OCI-LY7 (cell line): ENCODE data around the gene BCKDHB. TPM values are rescaled to one million over a fixed set of nuclear protein-coding genes. Genes with fewer than 3 reads are reported as not detected.

ENCODE experiments used
- BruUV-seq: library from RNA; stranded (reverse); fragments of 400-500 nt; replicated peaks from 2 replicates; lab custom pipeline; 2021; lab: Mats Ljungman, UMichigan
- CTCF ChIA-PET: fragments of 300-600 bp; sonication (Branson Sonifier 250); formaldehyde crosslinking; loops from one replicate; lab custom pipeline; 2022; ENCODE audit warnings: antibody characterized with exemption; ENCODE audit not compliant: unreplicated experiment; lab: Charles Lee
- POLR2A ChIA-PET: fragments of 300-600 bp; sonication (Branson Sonifier 250); formaldehyde crosslinking; loops from one replicate; lab custom pipeline; 2022; ENCODE audit warnings: antibody characterized with exemption; lab: Charles Lee
- DNase-seq: peaks from one replicate; pipeline ENCODE4 v3.0.0-alpha.2; 2015; ENCODE audit warnings: low spot score
- H2AFZ ChIP-seq: fragments of 200-600 bp; sonication (generic), shearing (Covaris generic); 2 replicates; pipeline ENCODE4 v1.6.1; 2014; ENCODE audit warnings: mild to moderate bottlenecking, antibody characterized with exemption, low read length, moderate library complexity
- H3K27ac ChIP-seq: fragments of 200-600 bp; sonication (generic); 2 replicates; pipeline ENCODE4 v1.5.1; 2014; ENCODE audit warnings: mixed run types, low read depth, mild to moderate bottlenecking, moderate library complexity, low read length, inconsistent platforms; ENCODE audit not compliant: poor library complexity, severe bottlenecking
- H3K36me3 ChIP-seq: fragments of 200-600 bp; sonication (generic); 2 replicates; pipeline ENCODE4 v1.6.1; 2014; ENCODE audit warnings: mild to moderate bottlenecking, antibody characterized with exemption, low read length, moderate library complexity, mixed read lengths; ENCODE audit not compliant: insufficient read depth
- H3K4me1 ChIP-seq: fragments of 200-600 bp; sonication (generic); 2 replicates; pipeline ENCODE4 v1.5.1; 2014; ENCODE audit warnings: mild to moderate bottlenecking, low read length; ENCODE audit not compliant: insufficient read depth, poor library complexity, severe bottlenecking
- H3K4me2 ChIP-seq: fragments of 200-600 bp; sonication (generic); 2 replicates; pipeline ENCODE4 v1.6.1; 2014; ENCODE audit warnings: mild to moderate bottlenecking, low read length
- H3K4me3 ChIP-seq: fragments of 200-600 bp; sonication (generic); 2 replicates; pipeline ENCODE4 v1.5.1; 2014; ENCODE audit warnings: mild to moderate bottlenecking, low read depth, low read length; ENCODE audit not compliant: poor library complexity, severe bottlenecking
- H3K79me2 ChIP-seq: fragments of 200-600 bp; sonication (generic); 2 replicates; pipeline ENCODE4 v1.6.1; 2016; ENCODE audit warnings: low read depth, mild to moderate bottlenecking, low read length, moderate library complexity, mixed read lengths; ENCODE audit not compliant: insufficient read depth
- H3K9me2 ChIP-seq: fragments of 200-600 bp; sonication (generic); 2 replicates; pipeline ENCODE4 v1.6.1; 2016; ENCODE audit warnings: mild to moderate bottlenecking, low read length, mixed read lengths; ENCODE audit not compliant: insufficient read depth
- H3K9me3 ChIP-seq: fragments of 200-600 bp; sonication (generic); 2 replicates; pipeline ENCODE4 v1.6.1; 2014; ENCODE audit warnings: mild to moderate bottlenecking, mixed run types, low read length, mixed read lengths
- H4K20me1 ChIP-seq: fragments of 200-600 bp; sonication (generic); 2 replicates; pipeline ENCODE4 v1.6.1; 2014; ENCODE audit warnings: mild to moderate bottlenecking, antibody characterized with exemption, low read length, moderate library complexity, mixed read lengths; ENCODE audit not compliant: insufficient read depth
- CTCF ChIP-seq: fragments of 200-600 bp; sonication (generic); conservative IDR thresholded peaks from 2 replicates; pipeline ENCODE4 v1.5.1; 2014; ENCODE audit warnings: mild to moderate bottlenecking, antibody characterized with exemption, low read length, moderate library complexity, mixed read lengths
- EZH2phosphoT487 ChIP-seq: fragments of 200-600 bp; sonication (generic); IDR thresholded peaks from 2 replicates; pipeline ENCODE4 v1.6.1; 2018; ENCODE audit warnings: low read depth, borderline replicate concordance, mild to moderate bottlenecking, mixed run types, antibody characterized with exemption, low read length, moderate library complexity, mixed read lengths
- intact Hi-C: fragments of 100-400 bp; cut with micrococcal nuclease; formaldehyde crosslinking; loops from one replicate; pipeline ENCODE4 v1.10.0; 2022; ENCODE audit not compliant: unreplicated experiment
- total RNA-seq, 2 experiments: library from RNA; depleted of rRNA in 1 of 2; stranded (reverse); fragments of >200 nt in 1 of 2; shearing (Covaris generic) in 1 of 2; gene quantifications; 2 replicates each; pipeline ENCODE4 v1.2.3, GENCODE V29; 2014 to 2022

BCKDHB gene
- total RNA-seq, 2 experiments from 2014 or later: 25.7 to 30.3 TPM

- no peak overlapping the region for H3K4me2 ChIP-seq
- no peaks in the 10 kb centered on the region; the same call in 1 of the 2 replicates for H4K20me1 ChIP-seq
- no peak overlapping the region for H3K27ac ChIP-seq
- H3K9me3 ChIP-seq: no peaks in the 10 kb centered on the region
- intact Hi-C loops: no loop called here
- no peak overlapping the region for H3K4me3 ChIP-seq
- no peaks in the 10 kb centered on the region for H3K9me2 ChIP-seq
- no peaks in the 10 kb centered on the region for H3K36me3 ChIP-seq
- H2AFZ ChIP-seq: no peak overlapping the region
- ChIA-PET POLR2A (interaction anchor here (0.6 to 0.7 kb wide), 3 partner anchors 26 to 1504 kb away, joined by 3 read pairs; no protein-coding TSS in a partner anchor), CTCF (no interaction called here)
- no peak for TF ChIP-seq EZH2phosphoT487
- no peak for TF ChIP-seq CTCF
- DNase-seq: no peak
- BruUV-seq: no TSS peak
- no peaks in the 10 kb centered on the region for H3K79me2 ChIP-seq
- no peaks in the 10 kb centered on the region for H3K4me1 ChIP-seq
These were observed 230.4 kb downstream of the BCKDHB start for GRCh38 chr6:80336911-80337310.

GRCh38 chr6:80338201-80338836, 231.8 kb downstream of the BCKDHB start:
- no peak overlapping the region for H3K27ac ChIP-seq
- no peak overlapping the region for H3K4me2 ChIP-seq
- intact Hi-C loops: no loop called here
- no peak overlapping the region for H2AFZ ChIP-seq
- POLR2A ChIA-PET: no interaction called here
- peak; percentile 35 for DNase-seq
- no TSS peak for BruUV-seq
- H3K4me3 ChIP-seq: no peak overlapping the region
- H3K4me1 ChIP-seq: no peaks in the 10 kb centered on the region
- CTCF ChIA-PET: no interaction called here
- H3K36me3 ChIP-seq: no peaks in the 10 kb centered on the region
- peak; percentile 86 for TF ChIP-seq CTCF
- no peak for TF ChIP-seq EZH2phosphoT487
- no peaks in the 10 kb centered on the region for H3K9me3 ChIP-seq
- H4K20me1 ChIP-seq: no peaks in the 10 kb centered on the region; the same call in 1 of the 2 replicates
- H3K79me2 ChIP-seq: no peaks in the 10 kb centered on the region
- no peaks in the 10 kb centered on the region for H3K9me2 ChIP-seq

- H2AFZ ChIP-seq: no peak overlapping the region
- BruUV-seq: no TSS peak
- intact Hi-C loops: no loop called here
These were observed 232.9 kb downstream of the BCKDHB start for GRCh38 chr6:80339421-80339820.

More at GRCh38 chr6:80339421-80339820, 232.9 kb downstream of the BCKDHB start:
- Histone ChIP-seq H3K27ac (no peak overlapping the region), H3K4me1 (no peaks in the 10 kb centered on the region), H3K79me2 (no peaks in the 10 kb centered on the region), H3K9me2 (no peaks in the 10 kb centered on the region), H3K4me2 (no peak overlapping the region), H3K4me3 (no peak overlapping the region), H3K9me3 (no peaks in the 10 kb centered on the region), H4K20me1 (no peaks in the 10 kb centered on the region; the same call in 1 of the 2 replicates), H3K36me3 (no peaks in the 10 kb centered on the region)
- ChIA-PET CTCF (no interaction called here), POLR2A (no interaction called here)
- DNase-seq: no peak
- no peak for TF ChIP-seq EZH2phosphoT487
- no peak for TF ChIP-seq CTCF
